ENCODE measurements around the gene PEX14. TPM values are rescaled to one million over a fixed set of nuclear protein-coding genes. Genes with fewer than 3 reads are reported as not detected.

Gene PEX14
- total RNA-seq, 4 donors from 2014 or later, result 10.1 to 22.7 (median 15.1) TPM

GRCh38 chr1:10569531-10569930, 94.8 kb downstream of the PEX14 start:
- TF ChIP-seq POLR2A (IDR thresholded peaks at IDR 0.05) (no peak), EP300 (IDR thresholded peaks at IDR 0.05) (no peak), POLR2AphosphoS5 (IDR thresholded peaks at IDR 0.05) (no peak), CTCF (IDR thresholded peaks at IDR 0.05) (no peak)
- Histone ChIP-seq H3K4me1 (no peaks in the 10 kb centered on the region), H3K9me3 (peaks cover 0 to 4% (median 0%) of the 10 kb centered on the region in 3 donors), H3K36me3 (peaks cover 0 to 3% of the 10 kb centered on the region in 2 donors), H3K4me3 (no peak overlapping the region), H3K27ac (no peak overlapping the region), H3K27me3 (no peaks in the 10 kb centered on the region)
- no peak for ATAC-seq
- WGBS, 2 donors (ENCODE audit: low coverage in 1 of 2), result 67 to 89% methylated on average over 1 of the region's 1 CpG

DNA sequence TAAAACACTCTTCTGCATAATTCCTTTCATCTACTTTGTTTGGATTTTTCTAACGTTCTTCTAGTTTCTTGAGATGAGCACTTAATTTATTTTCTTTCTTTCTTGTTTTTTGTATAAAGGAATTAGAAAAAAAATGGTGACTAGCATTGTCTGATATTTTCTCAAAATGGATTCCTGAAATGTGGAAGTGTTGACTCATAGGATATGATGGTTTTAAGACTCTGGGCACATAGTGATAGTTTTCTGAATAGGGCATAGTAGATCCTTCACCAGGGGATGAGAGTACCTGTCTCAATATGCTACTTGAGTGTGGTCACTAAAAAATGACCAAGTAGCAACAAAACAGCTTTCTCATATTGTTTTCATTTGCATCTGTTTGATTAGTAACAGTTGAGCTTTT, 100.9 kb downstream of the PEX14 start:
- ATAC-seq, result no peak
- Histone ChIP-seq H3K4me3 (no peak overlapping the region), H3K9me3 (no peaks in the 10 kb centered on the region), H3K36me3 (peaks cover 0 to 5% of the 10 kb centered on the region in 2 donors), H3K27me3 (no peaks in the 10 kb centered on the region), H3K4me1 (no peaks in the 10 kb centered on the region), H3K27ac (no peak overlapping the region)
- WGBS, 2 donors (ENCODE audit: low coverage in 1 of 2), result 23% methylated on average over 1 of the region's 1 CpG
- TF ChIP-seq POLR2AphosphoS5 (IDR thresholded peaks at IDR 0.05), result no peak

DNA sequence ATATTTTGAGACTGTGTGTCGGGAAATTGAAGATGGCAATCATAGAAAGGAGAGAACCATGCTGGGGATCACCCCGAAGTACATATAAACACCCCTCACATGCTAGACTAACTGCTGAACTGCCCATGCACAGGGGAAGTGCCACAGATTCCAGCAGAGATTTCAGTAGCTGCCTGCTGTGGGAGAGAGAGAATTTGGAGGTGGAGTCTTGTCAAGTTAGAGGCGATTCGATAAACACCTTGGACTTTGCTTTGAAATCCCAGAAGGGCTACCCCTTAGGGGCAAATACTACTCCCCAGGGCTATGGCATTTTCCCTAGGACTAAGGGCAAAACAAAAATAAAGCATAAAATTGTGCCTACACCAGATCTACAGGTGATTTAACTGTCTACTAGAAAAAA, 103.3 kb downstream of the PEX14 start:
- WGBS, 2 donors (ENCODE audit: low coverage in 1 of 2), result 48 to 80% methylated on average over 3 to 4 of the region's 4 CpGs
- Histone ChIP-seq H3K9me3 (no peaks in the 10 kb centered on the region), H3K27ac (no peak overlapping the region), H3K27me3 (no peaks in the 10 kb centered on the region), H3K36me3 (peaks cover 0 to 5% of the 10 kb centered on the region in 2 donors), H3K4me1 (no peaks in the 10 kb centered on the region), H3K4me3 (no peak overlapping the region)
- ATAC-seq, result no peak
- TF ChIP-seq POLR2A (IDR thresholded peaks at IDR 0.05) (no peak), EP300 (IDR thresholded peaks at IDR 0.05) (no peak), POLR2AphosphoS5 (IDR thresholded peaks at IDR 0.05) (no peak), CTCF (IDR thresholded peaks at IDR 0.05) (no peak)

DNA sequence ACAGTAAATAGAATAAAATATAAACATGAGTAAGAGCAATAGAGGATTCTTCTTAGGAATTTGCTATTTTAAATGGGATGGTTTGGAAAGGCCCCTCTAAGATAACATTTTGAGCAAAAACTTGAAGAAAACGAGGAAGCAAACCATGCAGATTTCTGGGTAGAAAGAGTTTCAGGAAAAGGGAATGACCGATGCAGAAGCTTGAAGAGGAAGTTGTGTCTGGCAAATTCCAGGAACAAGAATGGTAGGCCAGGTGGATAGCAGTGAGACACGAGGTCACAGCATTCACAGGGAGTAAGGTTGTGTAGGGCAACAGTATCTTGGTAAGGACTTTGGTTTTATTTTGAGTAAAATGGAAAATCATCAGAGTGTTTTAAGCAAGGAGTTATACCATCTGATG, 108.9 kb downstream of the PEX14 start:
- Histone ChIP-seq H3K4me3 (no peak overlapping the region), H3K36me3 (no peaks in the 10 kb centered on the region), H3K9me3 (no peaks in the 10 kb centered on the region), H3K4me1 (no peaks in the 10 kb centered on the region), H3K27me3 (no peaks in the 10 kb centered on the region), H3K27ac (no peak overlapping the region)
- WGBS, 2 donors (ENCODE audit: low coverage in 1 of 2), result 42 to 50% methylated on average over 3 of the region's 3 CpGs
- no peak for TF ChIP-seq EP300 (IDR thresholded peaks at IDR 0.05)
- TF ChIP-seq POLR2A (IDR thresholded peaks at IDR 0.05), result no peak
- no peak for TF ChIP-seq CTCF (IDR thresholded peaks at IDR 0.05)
- TF ChIP-seq POLR2AphosphoS5 (IDR thresholded peaks at IDR 0.05), result no peak
- ATAC-seq, result no peak

GRCh38 chr1:10585242-10585641, 110.5 kb downstream of the PEX14 start:
- Histone ChIP-seq H3K4me1 (no peaks in the 10 kb centered on the region), H3K36me3 (no peaks in the 10 kb centered on the region), H3K9me3 (no peaks in the 10 kb centered on the region), H3K27me3 (no peaks in the 10 kb centered on the region), H3K4me3 (no peak overlapping the region), H3K27ac (no peak overlapping the region)
- TF ChIP-seq CTCF (IDR thresholded peaks at IDR 0.05) (no peak), EP300 (IDR thresholded peaks at IDR 0.05) (no peak), POLR2AphosphoS5 (IDR thresholded peaks at IDR 0.05) (no peak), POLR2A (IDR thresholded peaks at IDR 0.05) (no peak)
- 100% methylated on average over 1 of the region's 1 CpG for WGBS, 2 donors (ENCODE audit: low coverage in 1 of 2)
- no peak for ATAC-seq

All from gastroesophageal sphincter (tissue), 4 donors.